ENCODE results near the gene SLC12A7.

DNA sequence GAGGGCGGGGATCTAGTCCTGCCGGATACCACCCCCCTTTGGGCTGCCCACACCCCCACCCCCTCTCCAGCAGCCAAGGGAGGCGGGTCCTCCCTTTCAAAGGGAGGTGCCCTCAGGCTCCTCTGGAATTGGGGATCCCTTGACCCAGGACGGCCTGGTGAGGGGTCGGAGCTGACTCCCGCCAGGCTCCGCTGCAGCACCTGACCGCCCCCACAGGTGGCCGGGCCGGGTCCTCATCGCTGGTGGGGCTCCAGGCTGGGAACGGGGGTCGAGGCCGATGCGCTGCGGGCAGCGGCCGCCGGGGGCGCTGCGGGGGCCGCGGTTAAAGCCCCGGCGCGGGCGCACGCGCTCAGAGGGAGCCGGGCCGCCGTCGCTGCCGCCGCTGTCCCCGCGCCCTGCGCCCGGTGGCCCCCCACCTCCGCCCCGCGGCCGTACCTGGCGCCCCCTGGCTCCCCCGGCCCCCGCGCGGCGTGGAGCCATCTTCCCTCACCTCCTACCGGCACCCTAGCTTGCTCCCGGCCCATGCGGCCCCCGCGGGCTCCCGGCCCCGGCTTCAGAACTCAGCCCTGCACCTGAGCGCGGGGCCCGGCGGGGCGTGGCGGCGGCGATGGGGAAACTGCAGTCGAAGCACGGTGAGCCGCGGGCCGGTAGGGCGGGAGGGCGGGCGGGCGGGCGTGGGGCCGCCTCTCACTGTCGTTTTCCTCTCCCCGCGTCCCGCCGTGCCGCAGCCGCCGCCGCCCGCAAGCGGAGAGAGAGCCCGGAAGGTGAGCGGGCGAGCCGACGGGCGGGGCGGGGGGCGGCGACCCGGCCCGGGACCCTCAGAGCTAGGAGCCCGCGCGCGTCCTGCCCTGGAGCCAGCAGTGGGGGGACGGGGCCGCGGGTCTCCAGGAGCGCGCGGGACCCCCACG is 103.2 kb downstream of the SLC12A7 start, which contains the start of gene NKD2:
- TF ChIP-seq POLR2AphosphoS5 (IDR thresholded peaks at IDR 0.05; ENCODE audit: borderline replicate concordance, low read depth, low read length) (no peak), EZH2 (IDR thresholded peaks at IDR 0.05) (no peak), FOXP2 (optimal IDR thresholded peaks at IDR 0.05; ENCODE audit: control extremely low read depth, extremely low read length, insufficient read depth) (no peak)

Measured in SK-N-MC (cell line).